Loucy (cell line): ENCODE results near the gene DDX23.

Experiments
- CTCF ChIP-seq: fragments of 200-600 bp; sonication (generic); conservative IDR thresholded peaks from 2 replicates; pipeline ENCODE4 v1.5.1; 2014; ENCODE audit warnings: mild to moderate bottlenecking, antibody characterized with exemption, low read length
- EZH2phosphoT487 ChIP-seq: fragments of 200-600 bp; IDR thresholded peaks from 2 replicates; pipeline ENCODE4 v1.6.1; 2018; ENCODE audit warnings: antibody characterized with exemption, mild to moderate bottlenecking, moderate library complexity, borderline replicate concordance

GRCh38 chr12:48819986-48820725, 31.8 kb downstream of the DDX23 start:
- no peak for TF ChIP-seq CTCF
- no peak for TF ChIP-seq EZH2phosphoT487
